ENCODE results near the gene ZBTB17.

DNA sequence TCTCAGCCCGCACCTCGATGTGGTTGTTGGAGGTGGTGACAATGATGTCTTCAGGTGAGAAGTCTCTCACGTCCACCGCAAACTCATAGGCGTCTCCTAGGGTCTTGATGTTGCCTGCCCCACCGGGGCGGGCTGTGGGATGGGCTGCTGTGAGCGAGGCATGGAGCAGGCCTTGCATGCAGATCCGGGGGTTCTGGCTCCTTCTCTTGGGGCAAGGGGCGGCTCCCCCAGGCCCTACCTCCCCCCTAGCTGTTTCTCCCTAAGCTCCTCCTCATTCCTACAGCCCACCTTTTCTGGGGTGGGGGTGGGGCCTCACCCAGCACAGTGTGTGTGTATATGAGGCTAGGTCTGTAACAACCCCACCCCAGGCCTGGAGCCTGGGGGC lies 41.2 kb upstream of the ZBTB17 start:
- TF ChIP-seq POLR2AphosphoS5 (IDR thresholded peaks at IDR 0.05; ENCODE audit: low read depth, low read length) (no peak), POU2F2 (IDR thresholded peaks at IDR 0.05; ENCODE audit: low read depth, low read length) (no peak), POLR2A (IDR thresholded peaks at IDR 0.05; ENCODE audit: low read depth, low read length) (no peak), TAF1 (IDR thresholded peaks at IDR 0.05; ENCODE audit: low read depth, low read length) (no peak), PAX5 (IDR thresholded peaks at IDR 0.05; ENCODE audit: insufficient read depth, low read length, severe bottlenecking) (no peak)
